Esophagus (tissue), 2 donors: Measurements from ENCODE around the gene KCNH5. TPM values are rescaled to one million over a fixed set of nuclear protein-coding genes. Genes with fewer than 3 reads are reported as not detected.

Experiments used
- H3K27ac ChIP-seq, 2 donors: one replicate each; pipeline ENCODE4 v1.5.1; 2013; ENCODE audit warnings: low read depth in 2 of 2, mild to moderate bottlenecking in 2 of 2, inconsistent platforms in 1 of 2, low read length in 1 of 2, moderate library complexity in 1 of 2
- H3K27me3 ChIP-seq, 2 donors: one replicate each; pipeline ENCODE4 v1.6.1; 2013; ENCODE audit warnings: low read length in 2 of 2, control low read depth in 1 of 2, mild to moderate bottlenecking in 1 of 2; ENCODE audit not compliant: insufficient read depth in 2 of 2, control insufficient read depth in 1 of 2
- H3K36me3 ChIP-seq, 2 donors: one replicate each; pipeline ENCODE4 v1.6.1; 2013; ENCODE audit warnings: low read length in 1 of 2; ENCODE audit not compliant: control insufficient read depth in 2 of 2, insufficient read depth in 2 of 2
- H3K4me1 ChIP-seq, 2 donors: one replicate each; pipeline ENCODE4 v1.6.1; 2013; ENCODE audit warnings: low read length in 1 of 2; ENCODE audit not compliant: control insufficient read depth in 2 of 2, insufficient read depth in 2 of 2
- H3K4me3 ChIP-seq, 2 donors: one replicate each; pipeline ENCODE4 v1.5.1; 2013; ENCODE audit warnings: low read length in 2 of 2, mild to moderate bottlenecking in 2 of 2, low read depth in 1 of 2, moderate library complexity in 1 of 2
- H3K9me3 ChIP-seq, 2 donors: one replicate each; pipeline ENCODE4 v1.6.1; 2013; ENCODE audit warnings: mild to moderate bottlenecking in 2 of 2, low read depth in 1 of 2, low read length in 1 of 2, moderate library complexity in 1 of 2; ENCODE audit not compliant: control insufficient read depth in 2 of 2, insufficient read depth in 1 of 2
- WGBS, 2 donors: extraction: QIAGEN DNeasy Blood & Tissue Kit; methylation state at CpG; one replicate each; pipeline ENCODE4 v1.1.7; 2013; 5-methylcytosine and 5-hydroxymethylcytosine counted together
- polyA plus RNA-seq, 2 donors: library from polyadenylated mRNA; stranded (reverse); fragments of 200-250 nt; gene quantifications; one replicate each; pipeline ENCODE4 v1.2.3, GENCODE V29; 2013
- donor health status: healthy with polysubstance abuse.
- donor health status: Bipolar disorder and iron deficiency.

Gene KCNH5
- polyA plus RNA-seq, 2 donors, result not detected

DNA sequence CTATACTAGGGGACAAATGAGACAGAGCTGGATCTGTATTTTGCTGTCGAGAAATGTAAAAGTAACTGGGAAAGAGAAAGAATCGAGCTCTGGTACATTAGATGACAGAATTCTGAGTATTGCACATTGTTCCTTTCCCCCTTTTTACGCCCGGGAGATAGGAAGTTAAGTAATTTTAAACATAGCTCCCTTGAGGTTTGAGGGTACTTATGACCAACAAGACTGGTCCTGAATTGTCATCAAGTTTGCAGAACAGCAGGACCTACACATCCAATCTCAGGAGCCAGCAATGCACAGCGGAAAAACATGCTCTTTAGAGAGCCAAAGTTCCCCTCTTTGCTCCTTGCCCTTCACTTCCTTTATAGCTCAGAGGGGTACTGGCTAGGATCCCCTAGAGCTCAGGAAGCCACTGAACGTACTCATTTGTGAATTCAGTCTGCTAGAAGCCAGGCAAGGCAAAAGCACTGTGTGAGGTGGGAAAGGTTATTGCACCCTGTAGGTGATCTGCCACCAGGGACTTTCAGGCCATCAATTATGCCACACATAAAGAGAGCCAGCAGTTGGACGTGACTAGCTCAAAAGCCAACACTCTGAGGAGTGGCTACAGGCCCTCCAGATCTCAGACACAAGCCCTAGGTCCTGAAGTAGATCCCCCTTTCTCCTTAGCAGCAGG, 333.8 kb downstream of the KCNH5 start:
- H3K9me3 ChIP-seq, result peaks cover 2% of the 10 kb centered on the region in 2 donors
- 46 to 50% methylated on average over 7 of the region's 7 CpGs for WGBS, 2 donors
- no peaks in the 10 kb centered on the region for H3K27me3 ChIP-seq
- H3K27ac ChIP-seq, result no peak overlapping the region
- no peaks in the 10 kb centered on the region for H3K36me3 ChIP-seq
- no peak overlapping the region for H3K4me3 ChIP-seq
- H3K4me1 ChIP-seq, result peaks cover 0 to 4% of the 10 kb centered on the region in 2 donors

DNA sequence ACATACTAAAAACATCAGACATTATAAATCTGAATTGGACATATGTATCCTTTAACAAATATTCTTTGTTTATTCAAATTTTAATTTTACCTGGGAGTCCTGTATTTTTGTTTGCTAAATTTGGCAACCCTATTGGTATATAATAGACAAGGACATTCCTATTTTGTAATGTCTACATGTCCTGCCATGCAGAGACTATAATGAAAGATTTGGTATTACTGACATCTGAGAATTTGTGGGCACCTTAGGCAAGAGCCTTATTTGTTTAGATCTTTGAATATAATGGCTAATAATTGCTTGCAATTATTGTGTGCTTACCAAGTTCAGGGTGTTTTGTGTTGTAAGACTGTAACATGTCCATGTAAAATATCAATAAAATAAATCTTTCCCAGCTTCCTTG, 334.4 kb downstream of the KCNH5 start:
- peaks cover 0 to 4% of the 10 kb centered on the region in 2 donors for H3K4me1 ChIP-seq
- H3K27ac ChIP-seq, result no peak overlapping the region
- H3K36me3 ChIP-seq, result no peaks in the 10 kb centered on the region
- no peaks in the 10 kb centered on the region for H3K27me3 ChIP-seq
- no peak overlapping the region for H3K4me3 ChIP-seq
- H3K9me3 ChIP-seq, result peaks cover 2% of the 10 kb centered on the region in 2 donors

DNA sequence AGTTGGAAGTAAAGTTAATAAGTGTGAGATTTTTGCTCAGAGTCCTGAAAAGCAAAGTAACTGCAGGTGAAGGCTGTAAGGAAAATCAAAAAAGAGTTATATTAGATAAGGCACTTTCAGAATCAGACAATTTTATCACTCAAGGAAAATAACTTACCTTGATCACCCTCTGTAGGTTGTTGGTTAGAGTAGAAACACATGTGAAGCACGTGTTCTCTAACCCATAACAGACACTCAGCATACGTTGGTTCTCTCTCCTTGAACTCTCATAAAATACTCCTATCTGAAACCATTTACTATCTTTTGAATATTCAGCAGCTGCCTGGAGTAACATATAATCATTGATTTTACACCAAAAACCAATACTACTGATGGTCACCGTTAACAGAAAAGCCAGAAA, 335.5 kb downstream of the KCNH5 start:
- Histone ChIP-seq H3K27ac (no peak overlapping the region), H3K9me3 (peaks cover 2% of the 10 kb centered on the region in 2 donors), H3K27me3 (no peaks in the 10 kb centered on the region), H3K4me1 (peaks cover 0 to 4% of the 10 kb centered on the region in 2 donors), H3K4me3 (no peak overlapping the region), H3K36me3 (no peaks in the 10 kb centered on the region)
- WGBS, 2 donors, result 53 to 55% methylated on average over 3 of the region's 3 CpGs

DNA sequence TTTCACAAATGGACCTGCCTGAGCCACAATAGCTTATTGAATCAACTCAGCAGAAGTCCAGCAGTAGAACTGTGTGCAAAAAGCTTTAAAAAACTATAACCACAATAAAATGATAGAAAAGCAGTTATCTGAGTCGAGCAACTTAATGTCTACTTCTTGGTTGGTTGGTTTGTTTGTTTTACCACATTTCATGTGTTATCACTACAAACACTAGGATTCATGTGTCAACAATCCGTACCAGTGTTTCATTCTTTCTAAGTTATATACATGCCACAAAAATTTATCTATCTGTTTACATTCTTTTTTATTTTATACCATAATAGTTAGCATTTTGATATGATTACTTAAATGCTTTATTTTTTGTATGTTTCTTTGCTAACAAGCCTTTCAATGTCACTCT, 339.0 kb downstream of the KCNH5 start:
- Histone ChIP-seq H3K27ac (no peak overlapping the region), H3K36me3 (no peaks in the 10 kb centered on the region)
- 62 to 67% methylated on average over 2 of the region's 2 CpGs for WGBS, 2 donors

DNA sequence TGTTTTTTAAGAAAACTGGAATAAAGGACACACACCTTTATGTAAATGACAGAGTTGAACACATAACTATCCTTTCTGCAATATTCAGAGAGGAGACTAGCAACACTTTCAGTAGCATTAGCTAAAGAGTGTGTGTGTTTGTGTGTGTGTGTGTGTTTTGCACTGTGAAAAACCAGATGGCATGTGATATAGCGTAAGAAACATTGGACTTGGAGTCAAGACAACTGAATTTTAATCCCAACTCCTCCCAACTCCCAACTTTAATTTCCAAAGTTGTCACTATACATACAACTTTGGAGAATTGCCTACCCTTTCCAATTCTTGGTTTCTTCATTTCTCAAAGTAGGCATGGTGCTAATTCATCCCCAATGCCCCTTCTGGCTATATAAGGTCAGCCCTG, 347.8 kb downstream of the KCNH5 start:
- H3K4me1 ChIP-seq, result no peaks in the 10 kb centered on the region
- 92 to 96% methylated on average over 1 of the region's 1 CpG for WGBS, 2 donors

More for the DNA sequence above, 339.0 kb downstream of the KCNH5 start:
- peaks cover 2% of the 10 kb centered on the region in 2 donors for H3K9me3 ChIP-seq
- H3K27me3 ChIP-seq, result no peaks in the 10 kb centered on the region
- H3K4me1 ChIP-seq, result no peaks in the 10 kb centered on the region
- H3K4me3 ChIP-seq, result no peak overlapping the region

DNA sequence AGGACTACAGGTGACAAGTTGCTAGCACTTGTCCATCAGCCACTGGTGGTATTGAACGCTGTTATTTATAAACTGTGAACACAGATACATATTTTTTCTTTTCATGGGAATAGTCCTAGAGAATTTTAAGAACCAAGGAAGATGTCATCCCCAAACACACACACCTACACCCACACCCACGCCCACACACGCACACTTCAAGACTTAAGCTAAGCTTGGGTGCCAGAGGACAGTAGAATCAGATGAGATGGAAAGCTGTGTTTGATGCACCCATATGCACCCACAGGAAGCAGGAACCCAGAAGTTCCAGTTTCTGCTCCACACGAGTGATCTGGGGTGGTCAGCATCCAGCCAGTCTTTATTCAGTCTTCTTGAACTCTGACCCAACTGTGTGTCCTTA, 348.3 kb downstream of the KCNH5 start:
- Histone ChIP-seq H3K4me1 (no peaks in the 10 kb centered on the region), H3K36me3 (no peaks in the 10 kb centered on the region), H3K27me3 (no peaks in the 10 kb centered on the region), H3K4me3 (no peak overlapping the region), H3K9me3 (no peaks in the 10 kb centered on the region), H3K27ac (no peak overlapping the region)
- WGBS, 2 donors, result 85 to 88% methylated on average over 4 of the region's 4 CpGs

More for the DNA sequence above, 347.8 kb downstream of the KCNH5 start:
- Histone ChIP-seq H3K4me3 (no peak overlapping the region), H3K36me3 (no peaks in the 10 kb centered on the region), H3K9me3 (no peaks in the 10 kb centered on the region), H3K27me3 (no peaks in the 10 kb centered on the region), H3K27ac (no peak overlapping the region)

DNA sequence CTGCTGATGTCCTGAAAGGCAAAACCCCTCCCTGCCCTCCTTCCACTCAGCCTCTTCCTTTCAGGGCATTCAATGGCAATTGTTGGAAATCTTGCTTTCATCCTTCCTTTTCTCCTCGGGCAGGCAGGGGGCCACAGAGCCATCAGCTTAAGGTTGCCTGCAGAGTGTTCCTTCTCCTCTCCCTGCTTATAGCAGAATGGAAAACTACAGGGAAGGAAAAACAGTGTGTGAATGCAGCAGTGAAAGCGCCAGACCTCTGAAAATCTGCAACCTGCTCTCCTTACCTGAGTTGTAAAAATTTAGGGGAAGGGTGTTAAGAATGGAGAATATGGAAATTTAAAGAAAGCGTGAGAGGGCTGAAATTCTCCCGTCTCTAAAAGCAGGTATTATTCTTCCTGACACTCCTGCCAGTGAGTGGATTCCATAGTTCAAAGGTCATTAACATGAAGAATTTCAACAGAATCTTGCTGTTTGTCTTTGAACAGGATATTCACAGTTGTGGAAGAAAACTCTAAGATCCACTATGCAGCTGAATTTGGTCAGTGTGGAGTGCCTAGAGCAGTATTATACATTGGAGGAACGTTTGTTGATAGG, 348.8 kb downstream of the KCNH5 start:
- Histone ChIP-seq H3K4me3 (no peak overlapping the region), H3K27ac (no peak overlapping the region), H3K4me1 (no peaks in the 10 kb centered on the region), H3K36me3 (no peaks in the 10 kb centered on the region), H3K9me3 (no peaks in the 10 kb centered on the region), H3K27me3 (no peaks in the 10 kb centered on the region)
- WGBS, 2 donors, result 43 to 50% methylated on average over 5 of the region's 5 CpGs

DNA sequence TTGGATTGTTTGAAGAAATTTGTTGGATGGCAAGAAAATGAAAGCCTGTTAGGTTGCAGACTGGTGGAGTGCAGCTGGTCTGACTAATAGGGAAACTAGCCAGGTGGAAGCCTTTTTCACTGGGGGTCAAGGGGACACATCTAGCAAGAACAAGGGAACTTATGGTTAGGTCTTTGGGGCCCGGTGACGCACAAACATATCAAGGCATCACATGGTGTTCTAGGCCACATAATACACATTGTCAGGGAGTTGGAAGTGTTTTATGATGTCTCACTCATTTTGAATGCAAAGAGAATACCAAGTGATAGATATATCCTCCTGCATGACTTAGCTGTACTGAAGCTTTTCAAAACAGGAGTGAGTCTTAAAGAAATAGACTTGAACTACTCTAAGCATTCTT, 351.2 kb downstream of the KCNH5 start:
- no peaks in the 10 kb centered on the region for H3K27me3 ChIP-seq
- H3K36me3 ChIP-seq, result no peaks in the 10 kb centered on the region
- H3K4me1 ChIP-seq, result no peaks in the 10 kb centered on the region
- no peak overlapping the region for H3K4me3 ChIP-seq
- WGBS, 2 donors, result 82 to 92% methylated on average over 2 of the region's 2 CpGs
- H3K27ac ChIP-seq, result no peak overlapping the region
- H3K9me3 ChIP-seq, result no peaks in the 10 kb centered on the region

DNA sequence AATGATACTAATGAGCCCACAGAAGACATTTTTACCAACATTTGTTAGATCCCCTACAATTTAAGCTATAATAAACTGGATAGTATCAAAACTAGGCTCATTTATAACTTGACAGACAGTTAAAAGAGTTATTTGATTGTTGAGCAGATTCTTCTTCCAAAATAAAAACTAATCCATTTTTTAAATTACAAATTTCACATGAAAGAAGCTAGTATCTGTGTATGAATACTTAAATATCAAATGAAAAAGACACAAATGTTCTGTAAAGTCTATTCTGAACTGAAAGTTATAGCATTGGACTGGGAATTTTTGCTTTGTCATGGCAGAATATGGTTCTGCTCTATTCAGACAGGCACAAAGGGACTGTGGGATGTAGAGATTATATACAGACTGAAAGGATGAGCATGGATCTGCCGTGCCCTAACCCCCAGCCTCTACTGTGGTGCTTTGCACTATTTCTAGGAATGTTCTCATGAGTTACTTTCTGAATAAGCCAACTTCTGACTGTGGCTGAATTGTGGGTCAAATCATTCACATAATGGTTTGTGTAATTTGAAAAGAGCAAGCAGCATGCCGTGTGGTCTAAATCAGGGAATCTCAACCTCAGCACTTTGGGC, 352.7 kb downstream of the KCNH5 start:
- Histone ChIP-seq H3K36me3 (no peaks in the 10 kb centered on the region), H3K4me3 (no peak overlapping the region), H3K27ac (peak overlapping the region; percentile 40 to 73), H3K27me3 (no peaks in the 10 kb centered on the region), H3K4me1 (no peaks in the 10 kb centered on the region), H3K9me3 (no peaks in the 10 kb centered on the region)
- WGBS, 2 donors, result 54 to 67% methylated on average over 2 of the region's 2 CpGs
